HUES6 (cell line): ENCODE results near the gene PRDM4.

Source experiments
- H3K27ac ChIP-seq: 2 replicates; pipeline ENCODE4 v1.7.0; 2013; ENCODE audit warnings: low read depth, mild to moderate bottlenecking, low read length, inconsistent platforms
- H3K27me3 ChIP-seq: 2 replicates; pipeline ENCODE4 v1.6.1; 2013; ENCODE audit warnings: low read length; ENCODE audit not compliant: control insufficient read depth, insufficient read depth
- H3K36me3 ChIP-seq: 2 replicates; pipeline ENCODE4 v1.6.1; 2013; ENCODE audit warnings: low read length; ENCODE audit not compliant: control insufficient read depth, insufficient read depth
- H3K4me1 ChIP-seq: 2 replicates; pipeline ENCODE4 v1.6.1; 2013; ENCODE audit warnings: low read length; ENCODE audit not compliant: control insufficient read depth, insufficient read depth
- H3K4me3 ChIP-seq: 2 replicates; pipeline ENCODE4 v1.5.1; 2013; ENCODE audit warnings: low read depth, low read length
- H3K9ac ChIP-seq: one replicate; pipeline ENCODE4 v1.6.1; 2013; ENCODE audit warnings: mild to moderate bottlenecking, low read length
- H3K9me3 ChIP-seq: 2 replicates; pipeline ENCODE4 v1.6.1; 2013; ENCODE audit warnings: low read depth, low read length; ENCODE audit not compliant: control insufficient read depth, insufficient read depth

The PRDM4 gene

DNA sequence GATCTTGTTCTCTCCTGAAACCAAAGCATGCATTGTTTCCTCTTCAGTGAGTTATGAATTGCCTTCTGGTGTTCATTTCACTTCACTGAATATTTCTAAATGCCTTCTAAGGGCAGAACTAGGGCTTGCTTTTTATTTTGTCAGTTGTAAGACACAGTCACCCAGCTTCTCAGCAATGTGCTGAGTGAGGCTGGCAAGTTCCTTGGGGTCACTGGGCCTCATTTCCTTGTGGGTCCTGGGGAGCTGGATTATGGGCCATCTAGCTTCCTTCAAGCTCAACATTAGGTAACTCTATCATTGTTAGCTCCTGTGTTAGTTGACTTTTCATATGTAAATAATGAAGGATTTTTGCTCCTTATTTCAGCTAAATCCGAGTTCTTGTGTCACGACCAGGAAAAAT is 27.3 kb upstream of the PRDM4 start:
- H3K9ac ChIP-seq: no peak overlapping the region
- H3K4me1 ChIP-seq: no peaks in the 10 kb centered on the region

DNA sequence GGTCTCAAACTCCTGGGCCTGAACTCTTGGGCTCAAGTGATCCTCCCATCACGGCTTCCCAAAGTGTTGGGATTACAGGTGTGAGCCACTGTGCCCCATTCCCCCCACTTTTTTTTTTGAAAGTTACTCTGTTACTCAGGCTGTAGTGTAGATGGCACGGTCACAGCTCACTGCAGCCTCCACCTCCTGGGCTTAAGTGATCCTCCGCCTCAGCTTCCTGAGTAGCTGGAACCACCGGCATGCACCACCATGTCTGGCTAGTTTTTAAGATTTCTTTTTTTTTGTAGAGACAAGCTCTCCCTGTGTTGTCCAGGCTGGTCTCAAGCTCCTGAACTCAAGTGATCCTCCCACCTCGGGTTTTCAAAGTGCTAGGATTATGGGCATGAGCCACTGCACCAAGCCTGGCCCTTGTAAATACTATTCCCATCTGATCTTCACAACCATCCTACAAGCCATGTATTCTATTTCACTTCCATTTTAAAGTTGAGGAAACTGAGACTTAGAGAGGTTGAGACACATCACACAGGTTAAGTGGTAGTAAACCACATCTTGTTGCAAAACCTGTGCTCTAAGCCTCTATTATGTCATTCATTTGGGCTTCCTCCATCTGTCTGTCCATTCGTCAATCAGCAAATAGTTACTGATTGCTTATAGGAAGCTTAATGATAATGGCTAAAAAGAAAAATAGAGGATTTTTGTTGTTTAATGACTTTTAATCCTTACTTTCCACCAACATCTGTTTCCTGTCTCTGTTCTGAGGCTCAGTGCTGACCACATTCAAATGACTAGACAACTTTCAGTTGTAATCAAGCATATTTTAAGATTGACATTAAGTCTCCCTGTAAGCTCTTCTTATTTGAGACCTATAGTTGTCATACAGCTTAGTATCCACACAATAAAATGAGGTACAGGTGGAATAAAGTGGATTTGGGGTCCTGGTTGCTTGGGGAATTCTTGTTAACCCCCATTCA is 22.8 kb upstream of the PRDM4 start:
- no peaks in the 10 kb centered on the region for H3K4me1 ChIP-seq

More for the DNA sequence above, 27.3 kb upstream of the PRDM4 start:
- H3K36me3 ChIP-seq: no peaks in the 10 kb centered on the region
- peaks cover 4% of the 10 kb centered on the region; the same call in 1 of the 2 replicates for H3K27me3 ChIP-seq
- no peak overlapping the region for H3K27ac ChIP-seq
- no peaks in the 10 kb centered on the region; the same call in 1 of the 2 replicates for H3K9me3 ChIP-seq
- no peak overlapping the region for H3K4me3 ChIP-seq

DNA sequence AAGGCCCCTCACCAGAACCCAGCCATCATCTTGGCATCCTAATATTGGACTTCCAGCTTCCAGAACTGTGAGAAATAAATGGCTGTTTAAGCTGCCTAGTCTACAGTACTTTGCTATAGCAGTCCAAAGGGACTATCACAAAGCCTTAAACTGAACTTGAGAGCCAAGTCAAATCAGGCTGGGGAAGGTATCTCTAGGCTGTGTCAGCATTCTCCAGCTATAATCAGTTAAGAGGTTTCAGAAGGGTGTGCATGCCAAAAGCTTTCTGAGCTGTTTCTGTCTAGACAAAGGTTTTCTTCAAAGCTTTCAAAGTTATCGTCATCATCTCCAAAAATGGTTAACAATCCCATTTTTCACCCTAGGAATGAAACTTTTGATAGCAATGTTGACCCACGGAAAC is 21.1 kb upstream of the PRDM4 start:
- Histone ChIP-seq H3K9me3 (no peaks in the 10 kb centered on the region), H3K4me1 (no peaks in the 10 kb centered on the region), H3K27me3 (peaks cover 47% of the 10 kb centered on the region), H3K4me3 (no peak overlapping the region), H3K9ac (no peak overlapping the region), H3K36me3 (no peaks in the 10 kb centered on the region), H3K27ac (no peak overlapping the region)

More for the DNA sequence above, 22.8 kb upstream of the PRDM4 start:
- Histone ChIP-seq H3K27ac (no peak overlapping the region), H3K4me3 (no peak overlapping the region), H3K9me3 (no peaks in the 10 kb centered on the region), H3K36me3 (no peaks in the 10 kb centered on the region), H3K9ac (no peak overlapping the region), H3K27me3 (peaks cover 30% of the 10 kb centered on the region)

DNA sequence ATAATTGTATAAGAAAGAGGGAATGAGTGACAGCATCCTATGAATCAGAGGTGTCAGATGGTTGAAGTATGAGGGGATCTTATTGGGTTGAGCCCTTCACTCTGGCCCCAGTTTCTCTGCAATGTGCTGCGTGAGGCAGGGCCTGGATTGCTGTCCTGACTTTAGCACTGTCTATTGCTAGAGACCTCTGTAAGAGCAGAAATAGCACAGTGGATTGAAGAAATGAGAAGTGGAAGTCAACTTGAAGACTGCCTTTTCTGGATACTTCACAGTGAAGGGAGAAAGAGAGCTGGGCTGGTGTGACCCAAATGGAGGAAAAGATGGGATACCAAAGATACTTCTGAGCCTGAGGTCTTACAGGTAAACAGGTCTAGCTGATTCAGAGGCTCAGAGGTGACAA is 19.4 kb upstream of the PRDM4 start:
- H3K9me3 ChIP-seq: no peaks in the 10 kb centered on the region
- no peaks in the 10 kb centered on the region for H3K4me1 ChIP-seq
- no peaks in the 10 kb centered on the region for H3K36me3 ChIP-seq
- H3K27me3 ChIP-seq: peaks cover 64% of the 10 kb centered on the region
- H3K27ac ChIP-seq: no peak overlapping the region
- no peak overlapping the region for H3K4me3 ChIP-seq
- no peak overlapping the region for H3K9ac ChIP-seq

DNA sequence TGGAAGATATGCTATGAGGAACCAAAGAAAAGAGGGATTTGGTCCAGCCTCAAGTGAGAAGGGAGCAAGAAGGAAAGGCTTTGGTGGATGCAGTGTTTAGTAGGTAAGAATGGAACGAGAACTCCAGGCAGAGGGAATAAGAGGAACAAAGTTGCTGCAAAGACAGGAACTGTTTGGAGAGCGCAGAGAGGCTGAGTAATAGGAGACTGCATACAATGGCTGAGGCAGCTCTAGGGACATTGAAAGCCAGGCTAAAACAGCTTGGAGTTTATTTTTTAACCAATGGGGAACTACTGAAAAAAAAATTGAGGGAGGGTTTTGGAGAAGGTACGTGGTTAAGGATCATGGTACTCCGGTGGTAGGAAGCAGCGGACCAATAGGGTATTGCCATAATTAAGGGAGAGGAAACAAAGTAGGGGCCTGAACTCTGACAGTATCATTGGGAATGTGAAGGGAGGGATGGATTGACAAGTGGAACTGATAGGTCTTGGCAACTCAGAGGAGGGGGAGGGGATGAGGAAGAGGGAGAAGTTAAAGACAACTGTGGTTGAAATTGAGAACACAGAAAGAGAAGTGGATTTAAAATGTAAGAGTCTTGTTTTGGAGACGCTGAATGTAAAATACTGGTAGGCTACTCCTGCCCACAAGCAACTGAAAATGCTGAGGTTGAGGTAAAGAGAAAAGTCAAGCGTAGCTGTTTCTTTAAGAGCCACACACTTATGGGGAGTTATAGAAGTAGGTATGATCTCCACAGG is 18.3 kb upstream of the PRDM4 start:
- Histone ChIP-seq H3K4me1 (peaks cover 5% of the 10 kb centered on the region; the same call in 1 of the 2 replicates), H3K27ac (no peak overlapping the region), H3K27me3 (peaks cover 74% of the 10 kb centered on the region), H3K9me3 (no peaks in the 10 kb centered on the region), H3K9ac (no peak overlapping the region), H3K4me3 (no peak overlapping the region), H3K36me3 (no peaks in the 10 kb centered on the region)

DNA sequence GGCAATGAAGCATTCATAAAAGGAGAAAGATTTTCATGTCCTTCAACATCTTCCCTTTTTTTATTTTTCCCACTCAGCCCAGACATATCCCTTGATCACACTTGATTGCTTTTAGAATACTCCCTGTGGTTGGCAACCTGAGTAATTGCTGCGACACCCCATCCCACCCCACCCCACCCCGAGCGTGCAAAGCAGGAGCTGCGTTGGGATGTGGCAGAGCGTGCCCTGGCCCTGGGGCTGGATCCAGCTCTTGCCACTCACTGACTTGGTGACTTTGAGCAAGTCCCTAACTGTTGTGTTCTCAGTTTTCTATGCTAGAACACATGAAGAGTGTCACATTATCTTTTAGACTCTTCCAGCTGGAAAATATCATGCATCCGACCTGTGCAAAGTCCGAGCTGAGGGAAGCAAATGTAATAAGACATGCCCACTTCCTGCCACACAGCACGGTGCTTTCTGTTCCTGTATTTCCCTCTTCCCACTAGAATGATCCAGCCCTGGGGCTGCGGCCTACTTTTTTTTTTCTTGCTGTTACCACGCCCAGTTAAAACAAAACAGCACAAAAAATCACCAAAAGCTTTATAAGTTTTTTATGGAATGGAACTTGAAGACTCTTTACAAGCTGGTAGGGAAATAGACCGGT is 17.6 kb upstream of the PRDM4 start:
- Histone ChIP-seq H3K9ac (no peak overlapping the region), H3K9me3 (no peaks in the 10 kb centered on the region), H3K27ac (no peak overlapping the region), H3K36me3 (no peaks in the 10 kb centered on the region), H3K4me3 (no peak overlapping the region), H3K27me3 (peaks cover 79% of the 10 kb centered on the region), H3K4me1 (peaks cover 5% of the 10 kb centered on the region; the same call in 1 of the 2 replicates)

DNA sequence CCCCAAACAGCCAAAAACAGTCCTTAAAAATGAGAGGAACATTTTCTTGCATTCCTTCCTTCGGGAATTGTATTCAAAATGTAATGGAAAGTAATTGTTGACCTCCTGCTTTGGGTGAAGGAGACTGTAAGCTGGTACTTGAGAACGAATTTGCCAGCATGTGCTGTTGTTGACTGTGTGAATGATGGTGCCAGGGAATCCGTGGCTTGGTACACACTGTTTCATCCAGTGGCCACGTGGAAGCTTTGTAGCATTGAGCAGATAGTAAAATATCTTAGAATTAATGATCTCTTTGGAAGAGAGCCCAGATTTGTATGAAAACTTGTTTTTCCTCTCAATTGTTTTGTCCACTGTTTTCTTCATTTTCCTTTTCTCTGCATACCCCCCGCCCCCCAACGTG is 15.2 kb upstream of the PRDM4 start:
- Histone ChIP-seq H3K36me3 (no peaks in the 10 kb centered on the region), H3K27ac (no peak overlapping the region), H3K9me3 (no peaks in the 10 kb centered on the region), H3K4me1 (peaks cover 5% of the 10 kb centered on the region; the same call in 1 of the 2 replicates), H3K4me3 (0 out of 2 replicates have a peak overlapping the region, but pooled peaks have one; percentile 64), H3K27me3 (peaks cover 92% of the 10 kb centered on the region), H3K9ac (no peak overlapping the region)

DNA sequence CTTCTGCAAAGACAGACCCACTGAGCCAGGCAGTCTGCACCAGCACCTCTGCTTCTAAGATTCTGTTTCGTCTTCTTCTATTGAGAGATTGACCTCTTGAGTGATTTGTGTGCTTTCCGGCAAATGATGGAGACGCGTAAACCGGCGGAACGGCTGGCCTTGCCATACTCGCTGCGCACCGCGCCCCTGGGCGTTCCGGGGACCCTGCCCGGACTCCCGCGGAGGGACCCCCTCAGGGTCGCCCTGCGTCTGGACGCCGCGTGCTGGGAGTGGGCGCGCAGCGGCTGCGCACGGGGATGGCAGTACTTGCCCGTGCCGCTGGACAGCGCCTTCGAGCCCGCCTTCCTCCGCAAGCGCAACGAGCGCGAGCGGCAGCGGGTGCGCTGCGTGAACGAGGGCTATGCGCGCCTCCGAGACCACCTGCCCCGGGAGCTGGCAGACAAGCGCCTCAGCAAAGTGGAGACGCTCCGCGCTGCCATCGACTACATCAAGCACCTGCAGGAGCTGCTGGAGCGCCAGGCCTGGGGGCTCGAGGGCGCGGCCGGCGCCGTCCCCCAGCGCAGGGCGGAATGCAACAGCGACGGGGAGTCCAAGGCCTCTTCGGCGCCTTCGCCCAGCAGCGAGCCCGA is 14.3 kb upstream of the PRDM4 start:
- no peak overlapping the region for H3K27ac ChIP-seq
- no peaks in the 10 kb centered on the region for H3K9me3 ChIP-seq
- no peaks in the 10 kb centered on the region for H3K36me3 ChIP-seq
- peaks cover 93% of the 10 kb centered on the region for H3K27me3 ChIP-seq
- peaks cover 5% of the 10 kb centered on the region; the same call in 1 of the 2 replicates for H3K4me1 ChIP-seq
- peak overlapping the region; percentile 64 for H3K4me3 ChIP-seq
- H3K9ac ChIP-seq: no peak overlapping the region

DNA sequence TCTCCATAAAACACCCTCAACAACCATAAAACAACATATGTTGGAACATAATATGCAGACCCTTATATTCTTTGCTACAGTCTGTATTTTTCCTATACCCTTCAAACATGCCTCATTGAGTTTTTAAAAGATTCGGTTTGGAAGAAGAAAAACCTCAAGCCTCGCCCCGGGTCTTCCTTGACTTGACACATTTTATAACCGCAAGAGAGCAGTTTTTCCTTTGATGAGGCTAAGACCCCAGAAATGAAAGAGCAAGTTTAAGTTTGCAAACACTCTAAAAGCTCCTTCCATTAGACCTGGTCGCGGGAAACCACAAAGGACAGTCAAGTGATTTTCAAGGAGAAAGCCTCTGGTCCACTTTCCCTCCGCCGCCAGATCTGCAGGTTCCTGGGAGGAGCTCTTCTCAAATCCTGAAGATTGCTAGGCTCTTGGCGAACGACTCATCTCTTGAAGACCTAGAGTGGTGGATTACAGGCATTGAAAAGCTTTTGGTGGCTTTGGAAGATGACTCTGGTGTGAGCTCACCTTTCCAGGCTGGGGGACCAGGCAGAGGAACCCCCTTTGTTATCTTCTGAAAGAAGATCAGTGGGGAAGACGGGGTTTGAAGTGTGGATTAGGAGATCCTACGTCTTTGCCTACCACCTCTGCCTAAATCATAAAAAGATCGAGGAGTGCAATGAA is 13.6 kb upstream of the PRDM4 start, which contains the start of gene ASCL4:
TSS of gene ASCL4 (plus strand) at position 356 of the 681 bp plus-strand sequence. CDS start 515 bp downstream, outside the sequence.
- H3K27me3 ChIP-seq: peaks cover 88% of the 10 kb centered on the region
- H3K9ac ChIP-seq: no peak within 1 kb of the TSS
- no peaks in the 10 kb centered on the region for H3K9me3 ChIP-seq
- H3K27ac ChIP-seq: no peak within 1 kb of the TSS
- H3K4me3 ChIP-seq: peak within 1 kb of the TSS; percentile 64
- peaks cover 5% of the 10 kb centered on the region; the same call in 1 of the 2 replicates for H3K4me1 ChIP-seq
- H3K36me3 ChIP-seq: no peaks in the 10 kb centered on the region

DNA sequence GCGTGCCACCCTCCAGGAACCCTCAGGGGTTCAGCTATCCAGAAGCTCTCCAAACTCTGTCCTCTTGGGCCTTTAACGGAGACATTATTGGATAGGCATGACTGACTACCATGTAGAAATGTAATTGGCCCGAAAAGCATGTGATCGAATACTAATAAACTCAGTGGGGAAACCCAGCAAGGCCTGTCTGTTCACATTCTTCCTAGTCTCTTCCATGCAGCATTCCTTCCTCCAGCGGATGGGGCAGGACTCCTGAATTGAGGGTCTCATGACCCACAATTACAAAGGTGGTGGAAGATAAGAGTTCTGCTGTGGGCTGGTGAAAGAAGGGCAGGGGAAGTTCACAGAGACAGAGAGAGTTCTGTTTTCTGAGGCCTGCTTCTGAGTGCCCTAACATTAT is 6.5 kb upstream of the PRDM4 start:
- Histone ChIP-seq H3K4me1 (no peaks in the 10 kb centered on the region), H3K9ac (no peak overlapping the region), H3K9me3 (no peaks in the 10 kb centered on the region), H3K4me3 (no peak overlapping the region), H3K27me3 (peaks cover 25% of the 10 kb centered on the region), H3K27ac (no peak overlapping the region), H3K36me3 (no peaks in the 10 kb centered on the region)
